Frontal cortex (tissue), 4 donors: ENCODE data around the gene VSIG10L. TPM values are rescaled to one million over a fixed set of nuclear protein-coding genes. Genes with fewer than 3 reads are reported as not detected.
A peak's percentile ranks its signal among the peaks of the same experiment; 100 is the strongest.

Source experiments
- DNase-seq, 2 donors: peaks; one replicate each; pipeline ENCODE4 v3.0.0; 2012; ENCODE audit warnings: low spot score in 2 of 2
- FAIRE-seq: peaks from 2 replicates; lab custom pipeline; 2012; peaks lifted over from hg19 to GRCh38; lab: Jason Lieb, UNC
- total RNA-seq: library from RNA; depleted of rRNA; stranded (reverse); fragments of >200 nt; gene quantifications from one replicate; pipeline ENCODE4 v1.2.3, GENCODE V29; 2014
- donor health status: control.
- donor health status: control.
- donor health status: control.

The VSIG10L gene
- total RNA-seq, 1 donor from 2014 or later = 0.41 TPM

DNA sequence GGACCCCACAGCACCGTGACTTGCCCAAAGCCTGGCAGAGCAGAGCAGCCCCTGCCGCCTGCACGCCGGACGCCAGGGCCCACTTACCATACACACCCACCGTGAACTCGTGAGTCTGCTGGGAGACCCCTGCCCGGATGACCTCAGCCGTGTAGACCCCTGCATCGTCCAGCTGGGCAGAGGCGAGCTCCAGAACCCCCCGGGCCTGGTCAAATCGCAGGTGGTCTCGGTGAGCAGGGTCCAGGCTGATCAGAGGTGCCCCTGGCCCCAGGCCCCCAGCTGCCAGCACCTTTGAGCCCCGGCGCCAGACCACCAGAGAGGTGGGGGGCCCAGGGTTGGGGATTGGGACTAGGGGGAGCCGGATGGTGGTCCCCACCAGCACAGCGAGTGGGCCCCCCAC lies 873 bp downstream of the VSIG10L start:
- FAIRE-seq (no peak), DNase-seq (no peak)

DNA sequence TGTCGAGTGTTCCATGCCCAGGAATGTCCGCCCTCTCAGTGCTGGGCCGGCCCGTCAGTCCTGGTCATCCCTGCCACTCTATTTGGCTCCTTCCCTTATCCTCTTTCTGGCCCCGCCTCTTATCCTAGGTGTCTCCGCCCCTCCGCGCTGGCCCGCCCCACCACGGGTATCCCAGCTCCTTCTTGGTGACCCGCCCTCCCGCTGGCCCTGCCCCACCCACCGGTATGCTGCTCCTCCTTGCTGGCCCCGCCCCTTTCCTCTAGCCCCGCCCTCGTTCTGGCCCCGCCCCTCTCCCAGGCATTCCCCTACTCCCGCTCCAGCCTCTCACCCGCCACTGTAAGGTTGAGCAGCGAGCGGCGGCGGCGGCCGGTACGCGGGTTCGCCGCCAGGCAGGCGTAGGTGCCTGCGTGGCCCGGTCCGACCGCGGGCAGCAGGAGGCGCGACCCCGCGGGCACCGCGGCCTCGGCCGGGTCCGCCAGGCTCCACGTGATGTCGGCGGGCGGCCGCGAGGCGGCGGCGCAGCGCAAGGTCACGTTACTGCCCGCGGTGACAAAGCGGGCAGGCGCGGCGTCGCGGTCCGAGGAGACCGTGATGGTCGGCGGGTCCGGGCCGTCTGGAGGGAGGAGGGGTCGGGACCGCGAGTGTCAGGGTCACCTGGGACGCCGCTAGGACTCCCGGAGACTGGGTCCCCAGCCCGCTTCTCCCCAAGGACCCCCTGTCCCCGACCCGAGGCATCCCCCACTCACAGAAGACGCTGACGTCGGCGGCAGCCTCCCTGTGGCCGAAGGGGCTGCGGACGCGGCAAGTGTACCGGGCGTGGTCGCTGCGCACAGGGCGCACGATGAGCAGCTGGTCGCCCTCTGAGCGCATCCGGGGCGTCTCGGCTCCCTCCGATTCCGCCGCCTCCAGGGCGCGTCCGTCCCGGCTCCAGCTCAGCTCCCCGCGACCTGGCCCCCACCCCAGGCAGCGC lies 2.0 kb downstream of the VSIG10L start:
- FAIRE-seq (no peak), DNase-seq (peak; percentile 96 to 99)

- FAIRE-seq (no peak), DNase-seq (no peak)
Observed at GRCh38 chr19:51339313-51339686, 2.6 kb downstream of the VSIG10L start.

DNA sequence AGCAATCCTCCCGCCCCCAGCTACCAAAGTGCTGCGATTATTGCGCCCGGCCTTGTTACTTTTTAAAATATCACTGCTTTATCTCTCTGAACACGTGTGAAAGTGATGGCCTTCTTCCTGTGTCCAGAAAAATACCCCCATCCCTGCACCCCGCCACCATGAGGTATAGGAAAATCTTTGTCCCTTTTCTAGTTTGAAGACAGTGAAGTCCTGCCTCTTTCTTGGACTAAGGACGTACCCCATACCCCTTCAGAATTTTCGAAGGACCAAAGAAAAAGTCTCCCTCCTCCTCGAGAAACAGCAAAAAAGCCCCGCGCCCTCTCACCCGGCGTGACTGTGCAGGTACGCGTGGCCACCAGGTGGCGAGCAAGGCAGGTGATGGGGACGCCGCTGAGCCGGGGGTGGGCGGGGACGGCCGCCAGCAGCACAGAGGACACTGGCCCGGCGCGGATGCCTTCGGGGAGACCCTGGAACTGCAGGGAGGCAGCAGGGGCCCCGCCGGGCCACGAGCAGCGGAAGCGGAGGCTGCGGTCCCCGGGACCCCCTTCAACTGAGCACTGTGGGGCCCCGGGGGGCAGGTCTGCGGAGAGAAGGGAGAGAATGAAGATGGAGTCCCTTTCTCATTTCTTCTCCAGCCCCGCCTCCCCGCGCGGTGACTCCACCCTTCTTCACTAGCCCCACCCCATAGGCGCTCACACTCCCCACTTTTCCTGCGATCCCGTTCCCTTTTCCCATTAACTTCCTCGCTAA lies 3.2 kb downstream of the VSIG10L start:
- no peak for FAIRE-seq

DNA sequence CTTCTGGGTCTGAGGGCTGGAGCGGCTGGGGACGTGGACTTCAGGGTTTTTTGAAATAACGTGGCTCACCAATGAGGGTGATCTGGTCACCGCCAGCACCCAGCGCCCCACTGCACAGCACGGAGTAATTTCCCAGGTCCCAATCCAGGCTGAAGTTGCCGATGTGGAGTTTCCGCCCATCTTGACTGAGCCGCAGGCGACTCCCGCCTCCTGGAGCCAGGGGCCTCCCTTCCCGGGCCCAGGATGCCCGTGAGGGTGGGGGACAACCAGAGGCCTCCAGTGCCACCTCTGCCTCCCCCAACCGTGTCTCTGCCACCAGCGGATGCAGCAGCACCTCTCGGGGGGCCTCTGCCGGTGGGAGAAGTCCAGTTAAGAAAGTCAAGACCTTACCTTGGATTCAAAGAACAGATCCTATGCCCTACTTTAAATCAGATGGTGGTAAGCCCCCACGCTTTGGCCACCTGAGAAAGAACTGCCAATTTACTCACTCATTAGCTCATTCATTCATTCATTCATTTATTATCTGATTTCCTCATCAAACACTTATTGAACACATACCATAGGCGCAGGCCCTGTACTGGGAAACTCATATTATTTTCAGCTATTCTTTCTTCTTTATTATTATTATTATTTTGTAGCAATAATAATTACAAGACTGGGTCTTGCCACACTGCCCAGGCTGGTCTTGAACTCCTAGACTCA lies 3.9 kb downstream of the VSIG10L start:
- DNase-seq = no peak
- no peak for FAIRE-seq

More for the DNA sequence above, 3.2 kb downstream of the VSIG10L start:
- DNase-seq = peak; percentile 77 to 87

DNA sequence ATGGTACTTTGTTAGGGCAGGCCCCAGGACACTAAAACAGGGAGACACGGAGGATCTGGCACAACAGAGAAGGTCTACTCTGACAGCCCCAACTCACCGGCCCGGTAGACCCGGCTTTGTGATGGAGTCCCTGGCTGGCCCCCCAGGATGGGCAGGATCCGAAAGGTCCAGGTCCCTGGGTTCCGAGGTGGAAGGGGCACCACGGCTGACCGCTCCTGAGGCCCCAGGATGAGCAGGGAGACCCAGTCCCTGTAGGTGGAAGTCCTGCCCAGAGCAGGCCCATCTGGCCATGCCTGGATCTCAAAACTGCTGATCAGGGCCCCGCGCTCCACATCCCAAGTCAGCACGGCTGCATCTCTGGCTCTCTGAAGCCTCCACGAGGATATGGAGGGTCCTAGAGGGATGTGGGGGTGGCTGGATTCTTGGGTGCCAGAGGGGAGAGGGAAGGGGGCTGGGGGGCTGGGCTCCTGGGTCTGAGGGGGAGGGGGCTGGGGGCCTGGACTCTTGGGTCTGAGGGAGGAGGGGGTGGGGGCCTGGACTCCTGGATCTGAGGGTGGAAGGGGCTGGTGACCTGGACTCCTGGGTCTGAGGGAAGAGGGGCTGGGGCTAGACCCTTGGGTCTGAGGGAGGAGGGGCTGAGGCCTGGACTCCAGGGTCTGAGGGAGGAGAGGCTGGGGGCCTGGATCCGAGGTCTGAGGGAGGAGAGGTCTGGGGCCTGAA lies 4.6 kb downstream of the VSIG10L start:
- no peak for DNase-seq
- FAIRE-seq = no peak

GRCh38 chr19:51333836-51334460 lies 8.0 kb downstream of the VSIG10L start:
- no peak for FAIRE-seq

DNA sequence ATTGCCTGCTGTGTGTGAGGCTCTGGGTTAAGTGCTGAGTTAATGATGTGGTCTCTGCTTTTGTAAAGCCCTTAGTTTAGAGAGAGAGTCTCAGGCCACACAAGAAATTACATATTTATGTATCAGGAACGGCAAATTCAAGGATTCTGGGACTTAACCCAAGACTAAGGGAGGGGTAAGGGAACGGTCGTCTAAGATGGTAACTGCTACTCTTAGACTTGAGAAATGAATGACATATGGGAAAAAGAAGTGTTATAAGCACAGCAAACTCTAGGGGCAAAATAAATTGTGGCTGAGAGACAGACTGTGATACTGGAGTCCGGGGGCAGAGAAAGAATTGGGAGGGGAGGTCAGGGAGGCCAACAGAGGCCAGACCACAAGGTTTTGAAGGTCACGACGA lies 10.2 kb downstream of the VSIG10L start:
- DNase-seq (no peak), FAIRE-seq (no peak)

More at GRCh38 chr19:51333836-51334460, 8.0 kb downstream of the VSIG10L start:
- DNase-seq = no peak

DNA sequence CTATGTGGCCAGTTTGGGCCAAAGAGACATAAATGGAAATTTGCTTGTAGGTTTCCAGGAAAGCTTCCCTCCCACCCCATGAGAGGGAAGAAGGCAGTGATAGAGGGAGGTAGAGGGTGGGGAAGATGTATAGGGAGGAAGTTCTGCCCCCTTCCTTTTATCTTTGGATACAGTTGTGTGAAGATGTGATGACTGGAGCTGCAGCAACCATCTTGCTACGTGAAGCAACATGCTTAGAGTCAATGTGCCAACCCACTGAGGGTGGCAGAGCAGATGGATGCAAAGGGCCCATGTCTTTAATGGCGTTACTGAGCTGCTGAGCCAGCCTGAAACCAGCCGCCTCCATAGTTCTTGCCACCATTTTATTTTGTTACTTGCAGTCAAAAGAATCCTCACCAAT lies 10.7 kb downstream of the VSIG10L start:
- DNase-seq (no peak), FAIRE-seq (no peak)

DNA sequence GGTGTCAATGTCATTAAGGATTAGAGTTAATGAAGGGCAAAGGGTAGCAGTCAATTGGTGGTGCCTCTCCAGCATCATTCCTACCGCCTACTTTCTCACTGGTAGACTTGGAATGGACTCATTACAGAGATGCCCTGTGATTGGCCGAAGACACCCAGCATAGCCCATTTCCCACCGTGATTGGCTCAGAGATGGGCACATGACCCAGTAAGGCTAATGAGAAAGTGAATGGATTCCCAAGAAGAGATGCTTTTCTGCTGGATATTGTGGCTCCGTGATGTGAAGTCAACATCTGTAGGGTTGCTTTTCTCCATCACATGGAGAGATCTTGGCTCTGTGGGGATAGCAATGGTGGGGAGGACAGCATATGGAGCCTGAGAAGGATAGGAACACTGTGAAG lies 11.6 kb downstream of the VSIG10L start:
- DNase-seq = no peak
- no peak for FAIRE-seq

GRCh38 chr19:51329411-51329810 lies 12.5 kb downstream of the VSIG10L start:
- FAIRE-seq (no peak), DNase-seq (no peak)

DNA sequence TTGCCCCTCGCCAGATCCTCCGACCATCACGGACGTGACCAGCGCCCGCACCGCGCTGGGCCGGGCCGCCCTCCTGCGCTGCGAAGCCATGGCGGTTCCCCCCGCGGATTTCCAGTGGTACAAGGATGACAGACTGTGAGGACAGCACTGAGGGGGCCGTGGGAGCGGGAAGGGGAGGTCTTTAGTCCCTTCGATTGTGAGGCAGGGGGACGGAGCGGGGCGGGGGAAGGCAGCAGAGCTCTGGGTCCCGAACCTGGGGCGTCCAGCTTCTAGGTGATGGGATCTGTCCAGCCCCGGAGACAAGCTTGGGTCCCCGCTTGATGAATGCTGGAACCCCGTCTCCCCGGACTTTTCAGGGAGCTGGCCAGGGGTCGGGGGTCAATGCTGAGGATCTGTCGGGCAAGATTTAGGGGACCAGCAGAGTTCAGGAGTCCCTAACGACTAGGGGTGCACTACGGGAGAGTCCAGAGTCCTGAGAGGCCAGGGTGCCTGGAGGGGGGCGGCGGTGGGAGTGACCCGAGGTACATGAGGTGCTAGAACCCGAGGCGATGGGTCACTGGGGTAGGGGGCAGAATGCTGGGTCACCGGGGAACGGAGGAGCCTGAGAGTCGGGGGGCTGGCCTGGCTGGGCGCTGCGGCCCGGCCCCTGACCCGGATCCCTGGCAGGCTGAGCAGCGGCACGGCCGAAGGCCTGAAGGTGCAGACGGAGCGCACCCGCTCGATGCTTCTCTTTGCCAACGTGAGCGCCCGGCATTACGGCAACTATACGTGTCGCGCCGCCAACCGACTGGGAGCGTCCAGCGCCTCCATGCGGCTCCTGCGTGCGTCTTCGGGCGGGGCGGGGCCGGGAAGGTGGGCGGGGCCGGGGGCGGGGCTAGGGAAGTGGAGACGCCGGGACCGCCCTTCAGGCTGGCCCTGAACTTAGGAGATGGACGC lies 14.6 kb downstream of the VSIG10L start:
- peak in 1 of 2 donors; percentile 76 for DNase-seq
- FAIRE-seq = no peak

GRCh38 chr19:51326216-51327065 lies 15.5 kb downstream of the VSIG10L start:
- DNase-seq (no peak), FAIRE-seq (no peak)

GRCh38 chr19:51325161-51325976 lies 16.6 kb downstream of the VSIG10L start:
- FAIRE-seq = no peak
- DNase-seq = no peak

- FAIRE-seq = no peak
- no peak for DNase-seq
Observed at GRCh38 chr19:51324167-51324481, 17.8 kb downstream of the VSIG10L start.

GRCh38 chr19:51323481-51324166 lies 18.3 kb downstream of the VSIG10L start:
- FAIRE-seq (no peak), DNase-seq (no peak)
